Gastroesophageal sphincter (tissue), 4 donors: ENCODE results near the gene CD14. TPM values are rescaled to one million over a fixed set of nuclear protein-coding genes. Genes with fewer than 3 reads are reported as not detected.
"Not testable (repeated sequence)": the region's sequence is repeated elsewhere in the genome, so short reads cannot be mapped to it uniquely, and the experiment has no call there.

ENCODE experiments used
- ATAC-seq: fragments of 150-250 bp; one replicate; pipeline ENCODE4 v1.9.1; 2016; ENCODE audit warnings: mild to moderate bottlenecking, moderate library complexity
- H3K27ac ChIP-seq, 4 donors: fragments of 200-600 bp; sonication (generic) in 3 of 4; 1 replicate in 3 of 4; 2 replicates in 1 of 4; pipeline ENCODE4 v1.5.1; 2016 to 2019
- H3K27me3 ChIP-seq: fragments of 200-600 bp; sonication (generic); one replicate; pipeline ENCODE4 v1.5.1; 2019
- H3K36me3 ChIP-seq, 2 donors: fragments of 200-600 bp; sonication (generic); one replicate each; pipeline ENCODE4 v1.5.1; 2019; ENCODE audit warnings: control low read depth in 1 of 2
- H3K4me1 ChIP-seq, 3 donors: fragments of 200-600 bp; sonication (generic); 1 replicate in 2 of 3; 2 replicates in 1 of 3; pipeline ENCODE4 v1.5.1; 2016 to 2019; ENCODE audit warnings: control low read depth in 2 of 3
- H3K4me3 ChIP-seq, 2 donors: fragments of 200-600 bp; sonication (generic); one replicate each; pipeline ENCODE4 v1.5.1; 2019; ENCODE audit warnings: mild to moderate bottlenecking in 1 of 2, moderate library complexity in 1 of 2
- H3K9me3 ChIP-seq, 3 donors: fragments of 200-600 bp; sonication (generic); one replicate each; pipeline ENCODE4 v1.5.1; 2017 to 2019; ENCODE audit warnings: control low read depth in 2 of 3
- EP300 ChIP-seq: sonication (generic); formaldehyde crosslinking; IDR thresholded peaks from one replicate; pipeline ENCODE4 v1.6.1; 2017; ENCODE audit warnings: antibody characterized with exemption, mild to moderate bottlenecking
- POLR2A ChIP-seq, 2 donors: fragments of 450-650 bp; IDR thresholded peaks; one replicate each; pipeline ENCODE4 v1.6.1; 2017; ENCODE audit warnings: antibody characterized with exemption in 2 of 2, mild to moderate bottlenecking in 2 of 2, moderate library complexity in 1 of 2
- POLR2AphosphoS5 ChIP-seq: sonication (generic); formaldehyde crosslinking; IDR thresholded peaks from one replicate; pipeline ENCODE4 v1.6.1; 2017; ENCODE audit warnings: antibody characterized with exemption
- WGBS, 2 donors: methylation state at CpG; one replicate each; pipeline ENCODE4 v1.1.5; 2018; ENCODE audit warnings: low coverage in 1 of 2; 5-methylcytosine and 5-hydroxymethylcytosine counted together
- total RNA-seq, 4 donors: library from RNA; depleted of rRNA; stranded (reverse); fragments of >200 nt; gene quantifications; one replicate each; pipeline ENCODE4 v1.1.0, GENCODE V29; 2016
- TF ChIP-seq, protein P1 (sequence below), 4 experiments: fragments of 200-600 bp in 2 of 4; fragments of 450-650 bp in 2 of 4; sonication (generic) in 1 of 4; IDR thresholded peaks; one replicate each; pipeline ENCODE4 v1.5.1; 2017 to 2019; ENCODE audit warnings: antibody characterized with exemption in 4 of 4, mild to moderate bottlenecking in 2 of 4, moderate library complexity in 2 of 4

The CD14 gene
- total RNA-seq, 4 donors from 2014 or later, result 20.4 to 84.5 (median 37.9) TPM

- no peak overlapping the region for H3K4me3 ChIP-seq
Observed at GRCh38 chr5:140596321-140596741, 36.6 kb downstream of the CD14 start.

GRCh38 chr5:140595538-140596300 is 37.3 kb downstream of the CD14 start:
- no peaks in the 10 kb centered on the region for H3K36me3 ChIP-seq
- H3K4me3 ChIP-seq, result no peak overlapping the region
- 65 to 96% methylated on average over 3 to 4 of the region's 5 CpGs for WGBS, 2 donors
- H3K27ac ChIP-seq, result no peak overlapping the region
- no peaks in the 10 kb centered on the region for H3K9me3 ChIP-seq
- peaks cover 5% of the 10 kb centered on the region for H3K27me3 ChIP-seq
- TF ChIP-seq POLR2A (IDR thresholded peaks at IDR 0.05), result no peak
- no peak for TF ChIP-seq POLR2AphosphoS5
- TF ChIP-seq, protein P1, sequence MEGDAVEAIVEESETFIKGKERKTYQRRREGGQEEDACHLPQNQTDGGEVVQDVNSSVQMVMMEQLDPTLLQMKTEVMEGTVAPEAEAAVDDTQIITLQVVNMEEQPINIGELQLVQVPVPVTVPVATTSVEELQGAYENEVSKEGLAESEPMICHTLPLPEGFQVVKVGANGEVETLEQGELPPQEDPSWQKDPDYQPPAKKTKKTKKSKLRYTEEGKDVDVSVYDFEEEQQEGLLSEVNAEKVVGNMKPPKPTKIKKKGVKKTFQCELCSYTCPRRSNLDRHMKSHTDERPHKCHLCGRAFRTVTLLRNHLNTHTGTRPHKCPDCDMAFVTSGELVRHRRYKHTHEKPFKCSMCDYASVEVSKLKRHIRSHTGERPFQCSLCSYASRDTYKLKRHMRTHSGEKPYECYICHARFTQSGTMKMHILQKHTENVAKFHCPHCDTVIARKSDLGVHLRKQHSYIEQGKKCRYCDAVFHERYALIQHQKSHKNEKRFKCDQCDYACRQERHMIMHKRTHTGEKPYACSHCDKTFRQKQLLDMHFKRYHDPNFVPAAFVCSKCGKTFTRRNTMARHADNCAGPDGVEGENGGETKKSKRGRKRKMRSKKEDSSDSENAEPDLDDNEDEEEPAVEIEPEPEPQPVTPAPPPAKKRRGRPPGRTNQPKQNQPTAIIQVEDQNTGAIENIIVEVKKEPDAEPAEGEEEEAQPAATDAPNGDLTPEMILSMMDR (IDR thresholded peaks at IDR 0.05), result no peak
- TF ChIP-seq EP300, result no peak
- H3K4me1 ChIP-seq, result no peaks in the 10 kb centered on the region
- ATAC-seq, result peak; percentile 54

More at GRCh38 chr5:140596321-140596741, 36.6 kb downstream of the CD14 start:
- WGBS, 2 donors, result 20% methylated on average over 1 of the region's 1 CpG; no CpG with 5 or more reads in 1 of the 2 donors
- H3K4me1 ChIP-seq, result no peaks in the 10 kb centered on the region
- no peak overlapping the region for H3K27ac ChIP-seq
- no peaks in the 10 kb centered on the region for H3K36me3 ChIP-seq
- no peak for ATAC-seq
- no peaks in the 10 kb centered on the region for H3K9me3 ChIP-seq
- no peak for TF ChIP-seq EP300
- no peak for TF ChIP-seq POLR2A (IDR thresholded peaks at IDR 0.05)
- TF ChIP-seq, protein P1 (IDR thresholded peaks at IDR 0.05), result no peak
- TF ChIP-seq POLR2AphosphoS5, result no peak
- H3K27me3 ChIP-seq, result peaks cover 5% of the 10 kb centered on the region

DNA sequence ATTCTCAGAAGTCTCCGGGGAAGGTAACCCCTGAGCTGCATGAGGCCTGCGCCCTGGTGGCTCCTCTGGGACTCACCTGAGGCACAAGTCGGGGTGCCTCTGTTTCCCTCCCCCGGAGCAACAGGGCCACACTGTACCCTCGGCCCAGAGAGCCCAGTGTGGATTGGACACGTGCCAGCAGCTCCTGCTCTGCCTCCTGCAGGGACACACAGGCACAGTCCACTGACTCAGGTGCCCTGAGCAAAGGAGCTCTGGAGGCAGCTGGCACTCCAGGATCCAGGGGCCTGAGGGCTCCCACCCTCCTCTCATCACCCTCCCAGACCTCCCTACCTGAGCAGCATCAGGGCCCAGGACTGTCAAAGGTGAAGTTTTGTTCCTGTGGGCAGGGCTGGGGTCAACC is 38.8 kb downstream of the CD14 start:
- peaks cover 5% of the 10 kb centered on the region for H3K27me3 ChIP-seq
- H3K36me3 ChIP-seq, result no peaks in the 10 kb centered on the region
- H3K27ac ChIP-seq, result no peak overlapping the region
- no peak overlapping the region for H3K4me3 ChIP-seq
- no CpG with 5 or more reads among the region's 6 CpGs for WGBS, 2 donors
- H3K9me3 ChIP-seq, result no peaks in the 10 kb centered on the region
- no peaks in the 10 kb centered on the region for H3K4me1 ChIP-seq
- ATAC-seq, result no peak
- no peak for TF ChIP-seq POLR2AphosphoS5
- TF ChIP-seq POLR2A (IDR thresholded peaks at IDR 0.05), result no peak
- no peak for TF ChIP-seq EP300
- TF ChIP-seq, protein P1 (IDR thresholded peaks at IDR 0.05), result no peak

GRCh38 chr5:140593070-140593469 is 39.9 kb downstream of the CD14 start:
- whole genome bisulfite sequencing, 2 donors, result 24% methylated on average over 3 of the region's 14 CpGs; no CpG with 5 or more reads in 1 of the 2 donors
- not testable (repeated sequence) for H3K4me1 ChIP-seq, H3K27ac ChIP-seq, H3K27me3 ChIP-seq, ATAC-seq, H3K36me3 ChIP-seq, H3K9me3 ChIP-seq
- peak overlapping the region in 1 of 2 donors; percentile 12 for H3K4me3 ChIP-seq

DNA sequence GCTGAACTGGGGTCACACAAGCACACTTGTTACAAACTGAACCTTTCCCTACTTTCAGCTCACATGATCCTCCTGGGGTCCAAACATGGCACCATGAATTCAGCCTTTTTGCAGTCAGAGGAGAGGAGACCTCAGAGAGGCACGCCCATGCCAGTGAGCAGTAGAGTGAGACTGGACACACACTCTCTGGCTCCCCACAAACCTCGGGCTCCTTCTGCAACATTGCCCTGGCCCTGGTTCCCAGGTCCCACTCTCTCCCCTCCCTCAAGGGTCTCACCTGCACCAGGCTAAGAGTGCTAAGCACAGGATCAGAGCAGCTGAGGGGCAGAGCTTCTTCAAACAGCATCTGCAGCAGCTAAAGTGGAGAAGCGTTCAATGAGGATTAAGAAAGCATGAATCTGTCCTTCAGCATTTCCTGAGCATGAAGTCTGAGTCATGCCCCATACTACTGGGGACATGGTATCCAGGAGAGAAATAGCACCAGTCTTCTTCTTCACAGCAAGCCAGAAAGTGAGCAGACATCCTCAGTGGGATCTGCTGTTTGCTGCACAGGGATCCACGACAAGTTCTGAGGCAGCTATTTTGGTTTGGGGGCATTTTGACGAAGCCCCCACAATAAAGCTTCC is 41.1 kb downstream of the CD14 start:
- Histone ChIP-seq H3K36me3 (no peaks in the 10 kb centered on the region), H3K27ac (peak overlapping the region in 1 of 4 donors; percentile 18), H3K4me3 (no peak overlapping the region), H3K27me3 (peaks cover 5% of the 10 kb centered on the region), H3K4me1 (no peaks in the 10 kb centered on the region), H3K9me3 (no peaks in the 10 kb centered on the region)
- no peak for TF ChIP-seq POLR2AphosphoS5
- TF ChIP-seq, protein P1 (IDR thresholded peaks at IDR 0.05), result no peak
- TF ChIP-seq EP300, result no peak
- 68 to 89% methylated on average over 2 of the region's 5 CpGs for WGBS, 2 donors
- no peak for ATAC-seq
